Adrenal gland (tissue), 12 donors: Measurements from ENCODE around the gene PRKG1. TPM values are rescaled to one million over a fixed set of nuclear protein-coding genes. Genes with fewer than 3 reads are reported as not detected.

ENCODE experiments used
- DNase-seq, 7 donors: peaks; one replicate each; pipeline ENCODE4 v3.0.0-alpha.2; 2019 to 2020
- H3K27ac ChIP-seq, 5 donors: fragments of 200-600 bp; sonication (generic) in 4 of 5; 1 replicate in 3 of 5; 2 replicates in 2 of 5; pipeline versions ENCODE4 v1.5.1 to v1.8.0; 2016 to 2020; ENCODE audit warnings: mild to moderate bottlenecking in 1 of 5
- H3K27me3 ChIP-seq: fragments of 200-600 bp; 2 replicates; pipeline ENCODE4 v1.8.0; 2021
- H3K36me3 ChIP-seq, 2 donors: fragments of 200-600 bp; replicated peaks in 1 of 2; 1 replicate in 1 of 2; 2 replicates in 1 of 2; pipeline versions ENCODE4 v1.5.1 to v1.8.0; 2018 to 2022
- H3K4me1 ChIP-seq, 2 donors: fragments of 200-600 bp; replicated peaks in 1 of 2; 1 replicate in 1 of 2; 2 replicates in 1 of 2; pipeline versions ENCODE4 v1.5.1 to v1.8.0; 2018 to 2021
- H3K4me3 ChIP-seq, 4 donors: fragments of 200-600 bp; sonication (generic) in 3 of 4; one replicate each; pipeline ENCODE4 v1.5.1; 2016 to 2018
- H3K9me3 ChIP-seq, 3 donors: fragments of 200-600 bp; sonication (generic) in 1 of 3; replicated peaks in 1 of 3; 1 replicate in 2 of 3; 2 replicates in 1 of 3; pipeline versions ENCODE4 v1.5.1 to v1.8.0; 2016 to 2021
- CTCF ChIP-seq, 6 experiments: fragments of 450-650 bp in 4 of 6; fragments of 200-600 bp in 2 of 6; sonication (generic) in 1 of 6; IDR thresholded peaks; 1 replicate in 5 of 6; 2 replicates in 1 of 6; pipeline versions ENCODE4 v1.5.1 to v1.8.0; 2016 to 2021; ENCODE audit warnings: antibody characterized with exemption in 6 of 6, mild to moderate bottlenecking in 2 of 6, moderate library complexity in 1 of 6
- POLR2A ChIP-seq, 2 donors: fragments of 450-650 bp; IDR thresholded peaks; one replicate each; pipeline ENCODE4 v1.6.1; 2017; ENCODE audit warnings: antibody characterized with exemption in 2 of 2, mild to moderate bottlenecking in 2 of 2, moderate library complexity in 1 of 2
- WGBS, 4 donors: extraction: QIAGEN DNeasy Blood & Tissue Kit in 2 of 4; methylation state at CpG; one replicate each; pipeline versions ENCODE4 v1.1.5 to v1.1.7; 2013 to 2017; 5-methylcytosine and 5-hydroxymethylcytosine counted together
- intact Hi-C, 2 donors: fragments of 100-400 bp; cut with DNase I; formaldehyde crosslinking; loops; one replicate each; pipeline versions ENCODE4 v1.14.1 to v1.15.0; 2022 to 2023
- polyA plus RNA-seq, 3 donors: library from polyadenylated mRNA; stranded (reverse); fragments of 200-250 nt in 2 of 3; fragments of 350-450 nt in 1 of 3; fragmentation: Illumina TruSeq in 1 of 3; extraction: RNeasy Lipid Tissue Mini Kit (QIAGEN cat#74804) in 1 of 3; gene quantifications; one replicate each; pipeline ENCODE4 v1.2.3, GENCODE V29; 2013 to 2014
- total RNA-seq, 9 donors: library from RNA; depleted of rRNA in 4 of 9; stranded (reverse); fragments of >200 nt in 4 of 9; fragments of 120-200 nt in 1 of 9; fragmentation: NEBNext Ultra II Directional in 1 of 9; extraction: Animal tissue kit (Norgen Biotek cat#: 25700) in 1 of 9; gene quantifications; one replicate each; pipeline versions ENCODE4 v1.1.0 to v1.2.4, GENCODE V29; 2013 to 2023
- donor health status: healthy with polysubstance abuse.
- donor health status: Bipolar disorder and iron deficiency.
- donor health status: DM: yes; HTN: yes; CAD: no.
- donor health status: DM: no; HTN: no; CAD: no.
- donor health status: DM: no; HTN: no; CAD: no.
- donor health status: DM: yes; HTN: yes; CAD: no.

PRKG1 gene
- total and polyA plus RNA-seq, 12 donors: 6.9 to 104 (median 29.7) TPM

- no peak for DNase-seq
- no peaks in the 10 kb centered on the region for H3K27me3 ChIP-seq
- 81 to 100% (median 89%) methylated on average over 1 of the region's 1 CpG for WGBS, 4 donors
- no peaks in the 10 kb centered on the region for H3K9me3 ChIP-seq
- intact Hi-C loops: no loop called here
- H3K4me3 ChIP-seq: no peak overlapping the region
- no peaks in the 10 kb centered on the region for H3K4me1 ChIP-seq
- TF ChIP-seq POLR2A (IDR thresholded peaks at IDR 0.05) (no peak), CTCF (IDR thresholded peaks at IDR 0.05) (no peak)
- no peaks in the 10 kb centered on the region for H3K36me3 ChIP-seq
- no peak overlapping the region for H3K27ac ChIP-seq
Measured at GRCh38 chr10:51100221-51100620, 25.9 kb downstream of the PRKG1 start.

- H3K4me3 ChIP-seq: no peak overlapping the region
- no peaks in the 10 kb centered on the region for H3K27me3 ChIP-seq
- H3K27ac ChIP-seq: no peak overlapping the region
- WGBS, 4 donors: 81 to 87% (median 82%) methylated on average over 3 of the region's 3 CpGs
- H3K4me1 ChIP-seq: no peaks in the 10 kb centered on the region
- no peak for TF ChIP-seq POLR2A (IDR thresholded peaks at IDR 0.05)
- intact Hi-C loops: no loop called here
- H3K9me3 ChIP-seq: no peaks in the 10 kb centered on the region
- H3K36me3 ChIP-seq: no peaks in the 10 kb centered on the region
- DNase-seq: no peak
Measured at GRCh38 chr10:51103554-51104217, 29.4 kb downstream of the PRKG1 start.

GRCh38 chr10:51106311-51106945 lies 32.1 kb downstream of the PRKG1 start:
- intact Hi-C loops: no loop called here
- Histone ChIP-seq H3K4me1 (no peaks in the 10 kb centered on the region), H3K27me3 (no peaks in the 10 kb centered on the region), H3K9me3 (no peaks in the 10 kb centered on the region), H3K36me3 (no peaks in the 10 kb centered on the region), H3K27ac (no peak overlapping the region), H3K4me3 (no peak overlapping the region)
- TF ChIP-seq CTCF (IDR thresholded peaks at IDR 0.05): no peak
- TF ChIP-seq POLR2A (IDR thresholded peaks at IDR 0.05): no peak
- 74 to 92% (median 87%) methylated on average over 5 of the region's 5 CpGs for WGBS, 4 donors
- DNase-seq: no peak

- TF ChIP-seq POLR2A (IDR thresholded peaks at IDR 0.05) (no peak), CTCF (IDR thresholded peaks at IDR 0.05) (no peak)
- intact Hi-C loops: no loop called here
- H3K36me3 ChIP-seq: no peaks in the 10 kb centered on the region
Measured at GRCh38 chr10:51108406-51108805, 34.1 kb downstream of the PRKG1 start.

More at GRCh38 chr10:51108406-51108805, 34.1 kb downstream of the PRKG1 start:
- Histone ChIP-seq H3K9me3 (no peaks in the 10 kb centered on the region), H3K27ac (no peak overlapping the region), H3K27me3 (no peaks in the 10 kb centered on the region), H3K4me3 (no peak overlapping the region), H3K4me1 (no peaks in the 10 kb centered on the region)
- DNase-seq: no peak
- WGBS, 4 donors: 76 to 96% (median 82%) methylated on average over 1 of the region's 1 CpG
